Stimulated activated CD8-positive, alpha-beta memory T cell treated with anti-CD3 and anti-CD28 coated beads, Interleukin-2, amount 100 ng/mL, for 1 hour (primary cell): ENCODE data around the gene CTNND2.

ENCODE experiments used
- DNase-seq, 2 donors: peaks; one replicate each; pipeline ENCODE4 v3.0.0-alpha.2; 2020; ENCODE audit warnings: low read depth in 2 of 2

CTNND2 gene

GRCh38 chr5:11904265-11904906 is at the start of gene CTNND2:
CTNND2 (minus strand) TSS chr5:11904446; CDS start chr5:11903853, 593 bp downstream.
- DNase-seq = no peak

- no peak for DNase-seq
Observed at GRCh38 chr5:11946317-11946716, 42.1 kb upstream of the CTNND2 start.

GRCh38 chr5:11941566-11941965 is 37.3 kb upstream of the CTNND2 start:
- DNase-seq = no peak

- no peak for DNase-seq
Observed at GRCh38 chr5:11931638-11932037, 27.4 kb upstream of the CTNND2 start.

GRCh38 chr5:11928909-11929308 is 24.7 kb upstream of the CTNND2 start:
- no peak for DNase-seq

- no peak for DNase-seq
Observed at GRCh38 chr5:11925701-11926100, 21.5 kb upstream of the CTNND2 start.

- DNase-seq = no peak
Observed at GRCh38 chr5:11922394-11922793, 18.1 kb upstream of the CTNND2 start.

- no peak for DNase-seq
Observed at GRCh38 chr5:11918463-11919045, 14.3 kb upstream of the CTNND2 start.

GRCh38 chr5:11909471-11909870 is 5.2 kb upstream of the CTNND2 start:
- no peak for DNase-seq

- DNase-seq = no peak
Observed at GRCh38 chr5:11906497-11906896, 2.3 kb upstream of the CTNND2 start.

GRCh38 chr5:11905206-11905605 is 960 bp upstream of the CTNND2 start:
- no peak for DNase-seq

GRCh38 chr5:11903614-11904264 is 507 bp downstream of the CTNND2 start:
- no peak for DNase-seq

- DNase-seq = no peak
Observed at GRCh38 chr5:11903121-11903613, 1.1 kb downstream of the CTNND2 start.

- DNase-seq = no peak
Observed at GRCh38 chr5:11902201-11902619, 2.0 kb downstream of the CTNND2 start.

GRCh38 chr5:11898787-11899186 is 5.5 kb downstream of the CTNND2 start:
- no peak for DNase-seq

- no peak for DNase-seq
Observed at GRCh38 chr5:11897781-11898180, 6.5 kb downstream of the CTNND2 start.

GRCh38 chr5:11894992-11895391 is 9.3 kb downstream of the CTNND2 start:
- no peak for DNase-seq

GRCh38 chr5:11892832-11893231 is 11.4 kb downstream of the CTNND2 start:
- DNase-seq = no peak

GRCh38 chr5:11890777-11891176 is 13.5 kb downstream of the CTNND2 start:
- no peak for DNase-seq

GRCh38 chr5:11888221-11888620 is 16.0 kb downstream of the CTNND2 start:
- DNase-seq = no peak

- no peak for DNase-seq
Observed at GRCh38 chr5:11878814-11879213, 25.4 kb downstream of the CTNND2 start.

GRCh38 chr5:11873587-11873986 is 30.7 kb downstream of the CTNND2 start:
- DNase-seq = no peak

- DNase-seq = no peak
Observed at GRCh38 chr5:11869203-11869602, 35.0 kb downstream of the CTNND2 start.
